M059J (cell line): Measurements from ENCODE around the gene VPS41. TPM values are rescaled to one million over a fixed set of nuclear protein-coding genes. Genes with fewer than 3 reads are reported as not detected.
A peak's percentile ranks its signal among the peaks of the same experiment; 100 is the strongest.

Source experiments
- DNase-seq: peaks from one replicate; pipeline ENCODE4 v3.0.0-alpha.2; 2012; ENCODE audit warnings: low read depth
- total RNA-seq: library from RNA; depleted of rRNA; stranded (reverse); fragments of >200 nt; shearing (Covaris generic); gene quantifications from 2 replicates; pipeline ENCODE4 v1.2.3, GENCODE V29; 2014

VPS41 gene
- total RNA-seq, 1 experiment from 2014 or later = 54.9 TPM

GRCh38 chr7:38731215-38731614 lies 177.8 kb downstream of the VPS41 start:
- DNase-seq = peak; percentile 50

DNA sequence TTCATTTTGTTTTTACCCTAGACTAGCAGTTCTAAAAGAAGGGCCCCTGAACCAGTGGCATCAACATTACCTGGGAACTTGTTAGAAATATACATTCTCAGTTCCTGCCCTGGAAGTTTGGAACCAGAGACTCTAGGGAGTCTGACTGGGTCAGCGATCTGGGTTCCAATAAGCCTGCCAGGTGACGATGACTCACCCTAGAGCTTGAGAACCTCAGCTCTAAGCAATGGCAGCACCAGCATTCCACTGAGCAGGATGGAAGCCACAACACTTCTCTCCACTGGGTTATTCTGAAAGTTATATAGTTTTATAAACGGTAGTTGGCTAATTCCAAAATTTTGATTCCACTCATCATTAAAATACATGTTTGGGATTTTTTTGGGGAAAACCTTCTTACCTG lies 180.8 kb downstream of the VPS41 start:
- DNase-seq = peak; percentile 78

GRCh38 chr7:38727184-38727940 lies 181.6 kb downstream of the VPS41 start:
- DNase-seq = peak; percentile 53

- DNase-seq = no peak
Observed at GRCh38 chr7:38723327-38723726, 185.7 kb downstream of the VPS41 start.

DNA sequence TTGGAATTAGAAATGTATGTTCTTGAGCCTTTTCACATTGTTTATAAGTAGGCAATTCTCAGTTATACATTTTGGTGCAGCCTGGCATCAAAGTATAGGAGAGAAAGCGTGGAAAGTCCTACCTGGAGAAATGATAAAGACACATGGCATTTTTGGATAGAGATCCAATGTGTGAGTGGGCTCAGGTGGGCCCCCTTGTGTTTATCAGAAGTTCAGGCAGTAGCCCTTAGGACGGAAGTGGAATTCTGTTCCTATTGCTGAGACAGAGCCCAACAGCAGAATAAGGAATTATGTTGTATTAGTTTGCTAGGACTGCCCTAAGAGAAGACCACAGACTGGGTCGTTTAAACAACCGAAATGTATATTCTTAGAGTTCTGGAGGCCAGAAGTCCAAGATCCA lies 192.6 kb downstream of the VPS41 start:
- no peak for DNase-seq

- DNase-seq = no peak
Observed at GRCh38 chr7:38709123-38709522, 199.9 kb downstream of the VPS41 start.

DNA sequence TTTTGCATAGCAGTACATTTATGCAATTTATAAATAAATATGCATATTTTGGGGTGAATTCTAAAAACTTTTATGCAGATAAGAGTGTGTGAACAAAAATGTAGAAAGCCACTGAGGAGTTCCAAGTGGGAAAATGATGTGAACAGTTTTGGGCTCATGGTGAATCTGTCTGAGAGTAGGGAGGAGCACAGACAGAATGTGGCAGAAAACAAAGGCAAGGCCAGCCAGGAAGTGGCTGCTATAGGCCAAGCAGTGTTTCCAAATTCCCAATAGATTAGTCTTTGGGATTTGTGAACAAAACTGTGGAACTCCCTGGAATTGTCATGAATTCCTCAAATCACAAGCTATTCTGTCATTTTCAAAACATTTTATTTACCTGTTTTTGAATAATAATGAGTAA lies 204.2 kb downstream of the VPS41 start:
- DNase-seq = no peak

DNA sequence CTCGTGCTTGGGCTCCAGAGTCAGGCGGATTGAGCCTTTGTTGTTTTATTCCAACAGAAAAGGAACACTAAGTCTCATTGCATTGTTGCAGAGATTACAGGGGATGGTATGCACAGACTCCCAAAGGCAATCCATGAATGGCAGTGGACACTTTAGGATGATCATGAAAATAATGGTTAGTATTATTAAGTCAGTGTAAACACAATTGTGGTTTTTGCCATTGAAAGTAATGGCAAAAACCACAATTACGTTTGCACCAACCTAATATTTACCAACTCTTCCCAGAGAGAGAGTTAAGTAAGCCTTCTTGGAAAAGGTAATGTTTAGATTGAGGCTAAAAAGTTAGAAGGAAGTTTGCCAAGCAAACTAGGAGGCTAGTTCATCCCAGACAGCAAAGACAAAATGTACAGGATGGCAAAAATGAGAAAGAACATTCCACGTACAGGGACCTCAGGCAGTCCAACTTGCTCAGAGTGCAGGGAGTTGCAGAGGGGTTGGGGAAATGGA lies 204.9 kb downstream of the VPS41 start:
- peak; percentile 39 for DNase-seq

DNA sequence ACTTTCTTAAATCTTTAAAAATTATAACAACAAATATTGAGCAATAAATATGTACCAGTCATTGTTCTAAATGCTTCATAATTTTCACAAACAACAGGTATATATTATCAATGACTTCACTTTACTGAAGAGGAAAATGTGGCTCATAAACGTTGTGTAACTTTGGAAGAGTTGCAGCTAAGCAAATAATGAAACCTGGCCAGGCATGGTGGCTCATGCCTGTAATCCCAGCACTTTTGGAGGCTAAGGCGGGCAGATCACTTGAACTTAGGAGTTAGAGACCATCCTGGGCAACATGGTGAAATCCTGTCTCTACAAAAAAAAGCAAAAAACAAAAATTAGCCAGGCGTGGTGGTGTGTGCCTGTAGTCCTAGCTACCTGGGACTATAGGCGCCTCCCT lies 205.9 kb downstream of the VPS41 start:
- no peak for DNase-seq

DNA sequence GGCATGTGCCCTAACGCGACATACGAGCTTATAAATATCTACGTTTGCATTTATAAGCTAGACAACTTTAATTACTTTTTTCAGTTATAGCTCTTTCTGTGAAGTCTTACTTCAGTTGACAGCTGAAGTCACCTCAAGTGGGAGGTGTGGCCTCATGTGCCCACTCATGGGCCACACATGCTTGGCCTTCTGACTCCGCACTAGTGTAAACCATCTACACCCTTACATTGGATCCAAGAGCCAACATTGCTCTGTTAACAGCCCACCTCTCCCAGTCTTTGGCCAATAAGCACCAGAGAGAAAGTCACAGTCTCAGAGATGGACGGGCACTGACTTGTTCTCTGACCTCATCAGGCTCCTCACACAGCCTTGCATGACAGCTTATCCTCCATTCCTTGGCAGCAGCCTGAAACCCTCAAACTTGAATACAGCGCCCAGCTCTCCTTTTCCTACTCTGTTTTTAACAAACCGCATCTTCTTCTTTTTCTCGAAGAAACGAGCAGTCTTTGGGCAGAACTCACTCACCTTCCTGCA lies 206.9 kb downstream of the VPS41 start:
- no peak for DNase-seq

DNA sequence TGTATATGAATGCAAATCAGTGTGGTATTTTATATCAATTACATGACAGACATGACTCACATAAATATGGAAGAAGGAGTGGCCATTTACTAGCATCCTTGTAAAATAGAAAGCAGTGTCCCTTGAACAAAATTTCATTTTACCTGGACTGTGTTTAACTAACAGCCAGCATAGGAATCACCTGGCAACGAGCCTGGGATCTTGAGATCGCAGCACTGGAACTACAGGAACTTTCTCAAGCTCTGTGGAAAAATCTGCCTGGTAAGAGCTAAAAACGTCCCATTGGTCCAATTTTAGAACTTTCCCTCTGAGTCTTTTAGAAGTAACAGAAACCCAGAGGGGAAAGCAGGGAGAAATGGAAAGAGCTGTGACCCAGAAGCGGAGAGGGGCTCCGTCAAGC lies 208.9 kb downstream of the VPS41 start:
- peak; percentile 2 for DNase-seq

- DNase-seq = peak; percentile 37
Observed at GRCh38 chr7:38699471-38699870, 209.5 kb downstream of the VPS41 start.

DNA sequence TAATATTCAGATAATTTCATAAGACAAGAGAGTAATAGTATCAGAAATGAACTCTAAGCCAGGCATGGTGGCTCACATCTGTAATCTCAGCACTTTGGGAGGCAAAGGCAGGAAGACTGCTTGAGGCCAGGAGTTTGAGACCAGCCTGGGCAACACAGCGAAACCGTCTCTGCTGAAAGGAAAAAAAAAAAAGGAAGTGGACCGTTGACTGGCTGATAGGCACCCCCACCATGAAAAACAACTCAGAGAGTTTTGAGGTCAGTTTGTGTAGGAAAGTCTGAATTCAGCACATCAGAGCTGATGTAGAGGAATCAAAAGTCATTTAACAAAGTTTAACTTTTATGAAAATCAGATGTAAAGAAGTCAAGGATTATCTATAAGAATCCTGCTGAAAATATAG lies 214.7 kb downstream of the VPS41 start:
- no peak for DNase-seq

GRCh38 chr7:38686888-38687287 lies 222.1 kb downstream of the VPS41 start:
- DNase-seq = no peak

DNA sequence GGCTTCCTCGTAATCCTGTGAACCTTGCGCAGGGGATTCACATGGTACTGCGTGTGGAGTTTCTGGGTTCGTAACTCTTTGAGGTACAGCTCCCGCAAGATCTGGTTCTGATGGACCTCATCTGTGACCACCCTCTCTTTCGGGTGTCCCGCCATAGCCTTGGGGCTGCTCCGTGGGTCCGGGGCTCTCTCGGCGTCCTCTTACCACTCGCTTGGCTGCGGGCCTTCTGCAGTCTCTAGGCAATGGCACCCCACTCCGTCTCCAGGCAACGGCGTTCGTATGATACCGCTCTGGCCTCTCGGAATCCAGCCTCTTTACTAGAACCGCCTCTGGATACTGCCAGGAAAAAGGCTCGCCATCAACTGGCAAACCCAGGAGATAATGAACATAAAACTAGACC lies 223.1 kb downstream of the VPS41 start:
- no peak for DNase-seq

DNA sequence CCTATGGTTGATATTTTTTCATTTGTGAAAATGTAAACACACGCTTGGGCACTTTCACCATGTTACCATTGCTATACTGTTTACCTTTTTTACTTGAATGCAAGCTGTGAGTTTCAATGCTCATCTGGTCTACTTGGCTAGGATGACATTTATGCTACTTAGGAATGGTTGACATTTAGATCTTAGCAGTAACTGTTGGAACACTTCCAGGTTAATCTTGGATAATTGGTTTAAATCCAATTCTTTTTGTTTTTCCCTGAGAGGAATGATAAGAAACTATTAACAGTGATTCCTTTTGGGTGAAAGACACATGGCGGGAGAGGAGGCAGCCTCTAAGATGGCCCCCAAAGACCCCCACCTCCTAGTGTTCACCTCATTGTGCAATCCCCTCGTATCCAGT lies 226.4 kb downstream of the VPS41 start:
- DNase-seq = no peak

GRCh38 chr7:38681882-38682281 lies 227.1 kb downstream of the VPS41 start:
- no peak for DNase-seq

DNA sequence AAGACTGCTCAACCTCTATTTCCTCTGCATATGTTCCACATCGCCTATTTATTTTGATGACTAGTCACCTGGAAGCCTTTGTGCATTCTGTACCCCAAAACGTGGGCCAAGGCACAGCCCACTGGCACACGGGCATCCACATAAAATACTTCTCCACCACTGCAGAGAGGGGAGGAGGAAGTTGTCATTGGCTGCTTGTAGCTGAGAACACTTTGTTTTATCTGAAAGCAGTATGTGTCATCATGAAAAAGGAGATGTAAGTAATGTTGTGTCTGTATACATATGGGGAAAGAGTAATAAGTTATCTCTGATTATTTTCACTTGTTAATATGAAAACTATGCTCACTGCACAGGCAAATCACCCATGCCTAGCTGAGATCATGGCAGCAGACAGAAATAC lies 229.6 kb downstream of the VPS41 start:
- DNase-seq = no peak

- no peak for DNase-seq
Observed at GRCh38 chr7:38678698-38679054, 230.3 kb downstream of the VPS41 start.

- DNase-seq = no peak
Observed at GRCh38 chr7:38677981-38678697, 230.9 kb downstream of the VPS41 start.

- DNase-seq = no peak
Observed at GRCh38 chr7:38675494-38676106, 233.4 kb downstream of the VPS41 start.

DNA sequence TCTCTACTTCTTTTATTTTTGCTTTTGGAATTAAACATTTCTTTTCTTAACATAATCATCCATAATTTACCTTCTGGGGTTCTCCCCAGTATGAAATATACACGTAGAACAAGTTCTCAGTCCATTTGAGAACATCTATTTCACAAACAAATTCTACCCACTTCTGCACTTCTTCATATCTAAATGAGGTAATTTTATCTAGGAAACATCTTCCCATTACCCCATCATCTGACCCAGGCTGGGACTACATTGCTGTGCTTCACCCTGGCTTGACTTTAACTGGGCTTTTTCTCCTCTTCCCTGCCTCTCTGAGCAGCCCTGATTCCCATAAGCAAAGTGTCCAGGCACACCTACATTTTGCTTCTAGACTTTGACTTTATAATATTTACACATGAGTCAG lies 234.5 kb downstream of the VPS41 start:
- DNase-seq = no peak

DNA sequence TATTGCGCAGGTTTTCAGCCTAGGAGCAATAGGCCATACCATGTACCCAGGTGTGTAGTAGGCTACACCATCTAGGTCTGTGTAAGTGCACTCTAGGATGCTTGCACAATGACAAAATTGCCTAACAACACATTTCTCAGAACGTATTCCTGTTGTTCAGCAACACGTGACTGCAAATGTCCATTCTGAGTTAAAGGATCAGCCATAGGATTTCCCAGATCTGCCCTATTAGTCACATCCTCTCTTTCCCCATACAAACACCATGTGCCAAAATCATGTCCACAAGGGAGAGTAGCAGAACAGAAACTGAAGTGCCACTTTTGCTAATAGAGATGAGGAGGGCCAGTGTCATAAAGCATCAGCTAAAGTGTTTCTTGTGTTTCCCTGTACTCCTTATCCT lies 235.2 kb downstream of the VPS41 start:
- peak; percentile 54 for DNase-seq
